Neuronal stem cell (in vitro differentiated cells): ENCODE measurements around the gene SLC10A7.

ENCODE experiments used
- DNase-seq: peaks from one replicate; pipeline ENCODE4 v3.0.0-alpha.2; 2013; ENCODE audit warnings: low spot score
- H2AFZ ChIP-seq: one replicate; pipeline ENCODE4 v1.6.1; 2013; ENCODE audit warnings: mild to moderate bottlenecking, low read length, inconsistent platforms
- H2AK5ac ChIP-seq: 2 replicates; pipeline ENCODE4 v1.6.1; 2013; ENCODE audit warnings: low read depth, mild to moderate bottlenecking, inconsistent platforms, low read length, moderate library complexity, mixed read lengths
- H2BK120ac ChIP-seq: 2 replicates; pipeline ENCODE4 v1.6.1; 2013; ENCODE audit warnings: low read depth, mild to moderate bottlenecking, inconsistent platforms, low read length, moderate library complexity, mixed read lengths
- H2BK12ac ChIP-seq: one replicate; pipeline ENCODE4 v1.6.1; 2013; ENCODE audit warnings: low read length, inconsistent platforms
- H2BK15ac ChIP-seq: 2 replicates; pipeline ENCODE4 v1.6.1; 2013; ENCODE audit warnings: mild to moderate bottlenecking, low read length, inconsistent platforms, mixed read lengths
- H2BK5ac ChIP-seq: one replicate; pipeline ENCODE4 v1.6.1; 2013; ENCODE audit warnings: inconsistent platforms, mild to moderate bottlenecking, low read length, moderate library complexity
- H3K14ac ChIP-seq: one replicate; pipeline ENCODE4 v1.6.1; 2013; ENCODE audit warnings: low read length, inconsistent platforms
- H3K18ac ChIP-seq: 2 replicates; pipeline ENCODE4 v1.6.1; 2013; ENCODE audit warnings: low read length, inconsistent platforms
- H3K23ac ChIP-seq: 2 replicates; pipeline ENCODE4 v1.6.1; 2013; ENCODE audit warnings: low read depth, mild to moderate bottlenecking, mixed read lengths, low read length, inconsistent platforms; ENCODE audit not compliant: poor library complexity
- H3K27ac ChIP-seq: replicated peaks from 3 replicates; pipeline ENCODE4 v1.5.1; 2013; ENCODE audit warnings: low read length, inconsistent platforms
- H3K27me3 ChIP-seq, 3 experiments: 2 replicates each; pipeline ENCODE4 v1.6.1; 2013; ENCODE audit warnings: low read length in 3 of 3, mild to moderate bottlenecking in 2 of 3, inconsistent platforms in 1 of 3, low read depth in 1 of 3, mixed read lengths in 1 of 3, moderate library complexity in 1 of 3; ENCODE audit not compliant: control insufficient read depth in 3 of 3, insufficient read depth in 3 of 3
- H3K36me3 ChIP-seq, 2 donors: replicated peaks in 1 of 2; 2 replicates each; pipeline ENCODE4 v1.6.1; 2013; ENCODE audit warnings: low read length in 2 of 2; ENCODE audit not compliant: control insufficient read depth in 2 of 2, insufficient read depth in 2 of 2
- H3K4ac ChIP-seq: 2 replicates; pipeline ENCODE4 v1.6.1; 2013; ENCODE audit warnings: inconsistent platforms, mild to moderate bottlenecking, low read length, moderate library complexity
- H3K4me1 ChIP-seq, 2 donors: 1 replicate in 1 of 2; 2 replicates in 1 of 2; pipeline ENCODE4 v1.6.1; 2013; ENCODE audit warnings: low read length in 2 of 2, low read depth in 1 of 2; ENCODE audit not compliant: control insufficient read depth in 2 of 2, insufficient read depth in 1 of 2
- H3K4me2 ChIP-seq: one replicate; pipeline ENCODE4 v1.6.1; 2013; ENCODE audit warnings: mild to moderate bottlenecking, low read length, inconsistent platforms; ENCODE audit not compliant: insufficient read depth, poor library complexity, severe bottlenecking
- H3K4me3 ChIP-seq, 2 donors: 2 replicates each; pipeline ENCODE4 v1.5.1; 2013; ENCODE audit warnings: low read length in 2 of 2, mild to moderate bottlenecking in 2 of 2, inconsistent platforms in 1 of 2, moderate library complexity in 1 of 2
- H3K79me1 ChIP-seq: one replicate; pipeline ENCODE4 v1.6.1; 2013; ENCODE audit warnings: low read depth, mild to moderate bottlenecking, inconsistent platforms, low read length, moderate library complexity
- H3K9ac ChIP-seq: one replicate; pipeline ENCODE4 v1.6.1; 2013; ENCODE audit warnings: mild to moderate bottlenecking, low read depth, low read length, inconsistent platforms; ENCODE audit not compliant: poor library complexity
- H3K9me3 ChIP-seq, 2 donors: replicated peaks in 1 of 2; 2 replicates each; pipeline versions ENCODE3 to v1.6.1; 2013; ENCODE audit warnings: low read length in 2 of 2, mild to moderate bottlenecking in 2 of 2, inconsistent platforms in 1 of 2, low read depth in 1 of 2, mixed read lengths in 1 of 2, moderate library complexity in 1 of 2; ENCODE audit not compliant: control insufficient read depth in 2 of 2, insufficient read depth in 1 of 2
- H4K8ac ChIP-seq: one replicate; pipeline ENCODE4 v1.6.1; 2013; ENCODE audit warnings: low read depth, mild to moderate bottlenecking, inconsistent platforms, low read length, moderate library complexity
- H4K91ac ChIP-seq: one replicate; pipeline ENCODE4 v1.6.1; 2013; ENCODE audit warnings: low read length, low read depth, mild to moderate bottlenecking, inconsistent platforms; ENCODE audit not compliant: poor library complexity
- WGBS, 2 donors: extraction: QIAGEN DNeasy Blood & Tissue Kit; methylation state at CpG; one replicate each; pipeline ENCODE4 v1.1.7; 2013; ENCODE audit warnings: missing lambda C conversion rate in 2 of 2, mixed read lengths in 1 of 2; ENCODE audit not compliant: insufficient read length in 2 of 2, insufficient replicate concordance in 1 of 2; ENCODE audit errors: extremely low coverage in 2 of 2; 5-methylcytosine and 5-hydroxymethylcytosine counted together

Gene SLC10A7

DNA sequence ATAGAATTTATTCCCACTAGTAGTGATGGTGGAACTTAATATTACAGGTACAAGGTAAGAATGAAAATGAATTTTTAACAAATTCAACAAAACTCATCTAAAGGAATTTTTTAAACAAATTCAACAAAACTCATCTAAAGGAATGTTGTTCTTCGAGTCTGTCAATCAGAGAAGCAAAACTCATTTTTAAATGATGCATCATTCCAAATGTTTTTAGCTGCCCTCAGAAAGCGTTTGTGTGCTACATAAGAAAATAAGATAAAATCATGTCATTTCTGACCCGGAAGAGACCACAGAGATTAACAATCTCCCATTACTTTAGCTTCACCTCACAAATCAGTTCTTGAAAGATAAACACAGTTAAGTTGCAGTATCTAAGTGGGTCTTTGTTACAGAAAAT is 178.0 kb downstream of the SLC10A7 start:
- no peak overlapping the region for H2BK5ac ChIP-seq
- H3K4me3 ChIP-seq = no peak overlapping the region
- DNase-seq = no peak
- H3K4ac ChIP-seq = no peak overlapping the region
- H2BK12ac ChIP-seq = no peak overlapping the region
- H3K9ac ChIP-seq = no peak overlapping the region
- no peaks in the 10 kb centered on the region for H3K79me1 ChIP-seq
- H4K8ac ChIP-seq = no peak overlapping the region
- no peak overlapping the region for H3K14ac ChIP-seq
- no peak overlapping the region for H3K4me2 ChIP-seq
- no peak overlapping the region for H2BK15ac ChIP-seq
- H3K9me3 ChIP-seq = no peaks in the 10 kb centered on the region
- H4K91ac ChIP-seq = no peak overlapping the region
- no peaks in the 10 kb centered on the region for H3K36me3 ChIP-seq
- no CpG with 5 or more reads among the region's 3 CpGs for WGBS, 2 donors
- no peaks in the 10 kb centered on the region for H3K27me3 ChIP-seq
- H2BK120ac ChIP-seq = no peak overlapping the region
- no peak overlapping the region for H2AK5ac ChIP-seq
- H3K27ac ChIP-seq = no peak overlapping the region
- no peak overlapping the region for H3K23ac ChIP-seq
- H2AFZ ChIP-seq = no peak overlapping the region
- peaks cover 2 to 6% of the 10 kb centered on the region in 2 donors for H3K4me1 ChIP-seq
- H3K18ac ChIP-seq = no peak overlapping the region

DNA sequence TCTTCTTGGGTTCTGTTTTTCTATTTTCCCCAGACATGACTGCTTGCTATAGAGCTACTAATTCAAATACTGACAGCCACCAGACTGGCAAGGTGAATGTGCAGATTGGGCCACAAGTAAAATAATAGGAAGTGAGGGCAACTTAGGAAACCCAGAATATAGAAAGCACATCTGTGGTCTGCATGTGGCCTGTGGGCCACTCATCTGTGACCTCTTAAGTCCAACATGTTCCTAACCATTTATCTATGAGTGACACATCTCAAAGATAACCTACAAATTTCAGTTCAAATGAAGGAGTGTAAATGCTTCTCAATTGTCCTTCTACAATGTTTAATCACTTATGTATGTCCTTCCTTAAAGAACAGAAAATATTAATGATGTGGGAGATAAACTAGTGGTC is 178.5 kb downstream of the SLC10A7 start:
- Histone ChIP-seq H3K36me3 (no peaks in the 10 kb centered on the region), H2BK5ac (no peak overlapping the region), H4K91ac (no peak overlapping the region), H3K4me3 (no peak overlapping the region), H3K4me1 (peaks cover 2 to 6% of the 10 kb centered on the region in 2 donors), H3K4ac (no peak overlapping the region), H3K18ac (no peak overlapping the region), H3K79me1 (no peaks in the 10 kb centered on the region), H2AFZ (no peak overlapping the region), H2BK15ac (no peak overlapping the region), H3K9ac (no peak overlapping the region), H2AK5ac (no peak overlapping the region), H2BK12ac (no peak overlapping the region), H3K14ac (no peak overlapping the region), H3K27ac (no peak overlapping the region), H3K23ac (no peak overlapping the region), H3K4me2 (no peak overlapping the region), H2BK120ac (no peak overlapping the region), H4K8ac (no peak overlapping the region), H3K9me3 (no peaks in the 10 kb centered on the region), H3K27me3 (no peaks in the 10 kb centered on the region)
- DNase-seq = no peak

DNA sequence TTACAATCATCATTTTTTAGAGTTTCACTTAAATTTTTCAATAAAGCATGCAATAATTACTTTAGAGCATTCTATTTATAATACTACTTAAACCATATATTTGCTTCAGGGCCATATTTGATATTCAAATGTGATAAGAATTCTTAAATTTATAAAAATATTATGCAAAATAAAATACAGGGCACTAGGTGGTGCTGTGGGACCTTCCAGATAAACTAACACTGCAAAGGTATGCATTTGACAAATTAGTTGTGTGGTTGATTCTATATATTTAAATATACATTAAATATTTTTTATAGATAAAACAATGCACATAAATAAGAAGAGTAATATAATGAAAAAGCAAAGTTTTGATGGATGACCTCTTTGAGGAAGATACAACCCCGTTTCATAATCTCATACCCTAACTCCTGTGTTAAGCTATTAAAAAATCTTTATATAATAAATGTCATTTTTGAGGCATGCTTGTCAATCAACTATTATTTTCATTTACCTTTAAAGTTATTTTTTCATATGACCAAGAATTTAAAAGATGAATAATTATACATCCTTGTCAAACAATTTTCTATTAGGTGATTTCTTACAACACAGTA is 179.0 kb downstream of the SLC10A7 start:
- no CpG with 5 or more reads among the region's 1 CpG for WGBS, 2 donors
- DNase-seq = no peak

DNA sequence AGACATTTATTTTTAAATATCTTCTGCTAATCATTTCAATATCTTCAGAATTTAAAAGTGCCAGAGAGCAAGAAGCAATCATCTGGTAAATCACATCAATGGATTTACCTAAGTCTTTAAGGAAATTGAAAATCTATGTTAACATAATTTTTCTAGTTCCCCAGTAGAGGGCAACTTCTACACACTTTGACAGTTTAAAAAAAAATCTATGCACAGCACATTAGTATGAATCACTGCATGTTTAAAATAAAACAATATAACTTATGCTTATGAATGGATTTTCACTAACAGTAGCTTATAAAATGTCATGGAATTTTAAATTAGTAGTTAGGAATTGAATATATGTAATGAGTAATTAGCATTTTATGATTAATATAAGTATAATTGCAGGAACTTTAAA is 180.9 kb downstream of the SLC10A7 start:
- H3K14ac ChIP-seq = no peak overlapping the region

More for the DNA sequence above, 179.0 kb downstream of the SLC10A7 start:
- Histone ChIP-seq H3K27me3 (no peaks in the 10 kb centered on the region), H3K79me1 (no peaks in the 10 kb centered on the region), H3K4me3 (no peak overlapping the region), H3K14ac (no peak overlapping the region), H2BK5ac (no peak overlapping the region), H3K36me3 (no peaks in the 10 kb centered on the region), H2BK15ac (no peak overlapping the region), H3K9me3 (no peaks in the 10 kb centered on the region), H3K4ac (no peak overlapping the region), H4K91ac (no peak overlapping the region), H3K23ac (no peak overlapping the region), H2BK12ac (no peak overlapping the region), H2AK5ac (no peak overlapping the region), H3K4me2 (no peak overlapping the region), H4K8ac (no peak overlapping the region), H2BK120ac (no peak overlapping the region), H2AFZ (no peak overlapping the region), H3K9ac (no peak overlapping the region), H3K4me1 (peaks cover 2 to 6% of the 10 kb centered on the region in 2 donors), H3K18ac (no peak overlapping the region), H3K27ac (no peak overlapping the region)

More for the DNA sequence above, 180.9 kb downstream of the SLC10A7 start:
- Histone ChIP-seq H3K4me3 (no peak overlapping the region), H2AFZ (no peak overlapping the region), H2BK5ac (no peak overlapping the region), H3K27me3 (no peaks in the 10 kb centered on the region), H3K27ac (no peak overlapping the region), H3K9ac (no peak overlapping the region), H3K4ac (no peak overlapping the region), H4K8ac (no peak overlapping the region), H3K4me2 (no peak overlapping the region), H4K91ac (no peak overlapping the region), H3K4me1 (no peaks in the 10 kb centered on the region), H2BK120ac (no peak overlapping the region), H2BK12ac (no peak overlapping the region), H3K9me3 (no peaks in the 10 kb centered on the region), H3K79me1 (no peaks in the 10 kb centered on the region), H2AK5ac (no peak overlapping the region), H3K18ac (no peak overlapping the region), H3K23ac (no peak overlapping the region), H2BK15ac (no peak overlapping the region), H3K36me3 (no peaks in the 10 kb centered on the region)
- DNase-seq = no peak
